Mesangial cell (primary cell): ENCODE measurements around the gene SEPTIN14. TPM values are rescaled to one million over a fixed set of nuclear protein-coding genes. Genes with fewer than 3 reads are reported as not detected.

Source experiments
- total RNA-seq: library from RNA; depleted of rRNA; stranded (reverse); fragments of >200 nt; gene quantifications from 2 replicates; pipeline ENCODE4 v1.2.3, GENCODE V29; 2015

The SEPTIN14 gene
- not detected in 2 replicates for total RNA-seq

GRCh38 chr7:55862652-55863051 lies at the start of gene SEPTIN14:
TSS of gene SEPTIN14 (minus strand) at chr7:55862752. CDS start at chr7:55861996, 756 bp downstream.

Other genes with a start within 250 kb of the SEPTIN14 start
- gene ZNF713, start 24.7 kb upstream of the SEPTIN14 start, total RNA-seq = 0.98 and 2.7 TPM in 2 replicates
- gene MRPS17, start 89.1 kb upstream of the SEPTIN14 start, total RNA-seq = 8.3 and 8.9 TPM in 2 replicates
- gene NIPSNAP2, start 101.8 kb upstream of the SEPTIN14 start, total RNA-seq = 48.2 and 64.8 TPM in 2 replicates
- gene PSPH, start 188.7 kb upstream of the SEPTIN14 start, total RNA-seq = 52.7 and 88.8 TPM in 2 replicates
- 105 and 176 TPM in 2 replicates for gene CCT6A, start 189.0 kb upstream of the SEPTIN14 start, total RNA-seq
- 80.8 and 124 TPM in 2 replicates for gene SUMF2, start 201.5 kb upstream of the SEPTIN14 start, total RNA-seq
- not detected in 2 replicates for gene PHKG1, start 230.2 kb upstream of the SEPTIN14 start, total RNA-seq
- gene CHCHD2, start 243.7 kb upstream of the SEPTIN14 start, total RNA-seq = 327 and 642 TPM in 2 replicates